CD1c-positive myeloid dendritic cell (primary cell): ENCODE measurements around the gene LOXL3.
"Not testable (repeated sequence)": the region's sequence is repeated elsewhere in the genome, so short reads cannot be mapped to it uniquely, and the experiment has no call there.

ENCODE experiments used
- DNase-seq: peaks from one replicate; pipeline ENCODE4 v3.0.0-alpha.2; 2016; ENCODE audit errors: extremely low spot score

LOXL3 gene

GRCh38 chr2:74572178-74572925 is 18.6 kb upstream of the LOXL3 start:
- no peak for DNase-seq

GRCh38 chr2:74571058-74571457 is 17.3 kb upstream of the LOXL3 start:
- peak; percentile 84 for DNase-seq

- DNase-seq = no peak
Observed at GRCh38 chr2:74569686-74570085, 15.9 kb upstream of the LOXL3 start.

GRCh38 chr2:74567881-74568280 is 14.1 kb upstream of the LOXL3 start:
- no peak for DNase-seq

GRCh38 chr2:74566754-74567085 is 13.0 kb upstream of the LOXL3 start:
- DNase-seq = peak; percentile 68

- no peak for DNase-seq
Observed at GRCh38 chr2:74566076-74566753, 12.5 kb upstream of the LOXL3 start.

- DNase-seq = no peak
Observed at GRCh38 chr2:74564222-74564621, 10.5 kb upstream of the LOXL3 start.

GRCh38 chr2:74562126-74562775 is 8.5 kb upstream of the LOXL3 start:
- DNase-seq = no peak

GRCh38 chr2:74561022-74561421 is 7.3 kb upstream of the LOXL3 start:
- not testable (repeated sequence) for DNase-seq

GRCh38 chr2:74560591-74560990 is 6.8 kb upstream of the LOXL3 start:
- no peak for DNase-seq

- no peak for DNase-seq
Observed at GRCh38 chr2:74559912-74560311, 6.2 kb upstream of the LOXL3 start.

- DNase-seq = no peak
Observed at GRCh38 chr2:74558284-74559230, 4.8 kb upstream of the LOXL3 start.

- DNase-seq = no peak
Observed at GRCh38 chr2:74556831-74557370, 3.2 kb upstream of the LOXL3 start.

- DNase-seq = no peak
Observed at GRCh38 chr2:74556159-74556558, 2.4 kb upstream of the LOXL3 start.

GRCh38 chr2:74555610-74556103 is 1.9 kb upstream of the LOXL3 start:
- peak; percentile 74 for DNase-seq

GRCh38 chr2:74554820-74555531 is 1.2 kb upstream of the LOXL3 start:
- peak; percentile 45 for DNase-seq

- no peak for DNase-seq
Observed at GRCh38 chr2:74552914-74553811, 579 bp downstream of the LOXL3 start.

- no peak for DNase-seq
Observed at GRCh38 chr2:74551942-74552913, 1.5 kb downstream of the LOXL3 start.

- DNase-seq = no peak
Observed at GRCh38 chr2:74551530-74551929, 2.2 kb downstream of the LOXL3 start.
